K562 (cell line): Measurements from ENCODE around the gene MOXD1. TPM values are rescaled to one million over a fixed set of nuclear protein-coding genes. Genes with fewer than 3 reads are reported as not detected.

Experiments
- ATAC-seq: fragments of 200-7000 bp; cut with Tn5 transposase; 3 replicates; pipeline ENCODE4 v1.9.1; 2020; ENCODE audit warnings: moderate library complexity
- BruUV-seq: library from RNA; stranded (reverse); fragments of 400-500 nt; replicated peaks from 2 replicates; lab custom pipeline; 2021; lab: Mats Ljungman, UMichigan
- CTCF ChIA-PET: fragments of 300-600 bp; formaldehyde crosslinking; extraction: SDS; loops from one replicate; lab custom pipeline; 2021; ENCODE audit warnings: low intra/inter-chr PET ratio; lab: Yijun Ruan, JAX
- POLR2A ChIA-PET: fragments of 300-600, 350-650 bp; sonication (Branson Sonifier 250); formaldehyde crosslinking; extraction: SDS; loops from one replicate; lab custom pipeline; 2021; ENCODE audit warnings: antibody characterized with exemption, inconsistent platforms; lab: Yijun Ruan, JAX
- DNase-seq, 4 experiments: peaks; one replicate each; pipeline versions ENCODE4 v3.0.0 to v3.0.0-alpha.2; 2011 to 2018; ENCODE audit warnings: low spot score in 3 of 4, mixed read lengths in 3 of 4; ENCODE audit errors: extremely low read depth in 1 of 4
- FAIRE-seq: peaks from 2 replicates; lab custom pipeline; 2011; peaks lifted over from hg19 to GRCh38; lab: Jason Lieb, UNC
- H2AFZ ChIP-seq: 2 replicates; pipeline ENCODE4 v1.6.0; 2011; ENCODE audit warnings: low read depth, low read length, control low read depth, inconsistent platforms
- H3K27ac ChIP-seq: fragments of 200-600 bp; 3 replicates; pipeline ENCODE4 v1.8.0; 2011; ENCODE audit warnings: low read depth, mild to moderate bottlenecking, control low read depth, inconsistent platforms, low read length, moderate library complexity, mixed read lengths; ENCODE audit errors: extremely low read depth
- H3K27me3 ChIP-seq, 2 experiments: fragments of 300-600 bp in 1 of 2; 2 replicates in 1 of 2; 3 replicates in 1 of 2; pipeline versions ENCODE4 v1.6.0 to v1.8.0; 2011; ENCODE audit warnings: inconsistent platforms in 2 of 2, low read length in 2 of 2, mild to moderate bottlenecking in 1 of 2, mixed read lengths in 1 of 2, moderate library complexity in 1 of 2; ENCODE audit not compliant: control insufficient read depth in 2 of 2, insufficient read depth in 2 of 2
- H3K36me3 ChIP-seq: fragments of 300-600 bp; 3 replicates; pipeline ENCODE4 v1.8.0; 2011; ENCODE audit warnings: mild to moderate bottlenecking, low read length, inconsistent platforms; ENCODE audit not compliant: control insufficient read depth, insufficient read depth
- H3K4me1 ChIP-seq, 2 experiments: fragments of 200-600 bp in 1 of 2; replicated peaks in 1 of 2; 2 replicates in 1 of 2; 3 replicates in 1 of 2; pipeline versions ENCODE4 v1.5.1 to v1.8.0; 2011; ENCODE audit warnings: inconsistent platforms in 2 of 2, low read length in 2 of 2, mild to moderate bottlenecking in 1 of 2, mixed read lengths in 1 of 2, moderate library complexity in 1 of 2; ENCODE audit not compliant: control insufficient read depth in 2 of 2, insufficient read depth in 2 of 2
- H3K4me2 ChIP-seq: 2 replicates; pipeline ENCODE4 v1.6.1; 2011; ENCODE audit warnings: low read length, control low read depth, inconsistent platforms, mixed read lengths; ENCODE audit not compliant: insufficient read depth
- H3K4me3 ChIP-seq: fragments of 200-600 bp; sonication (generic), shearing (Covaris generic); 2 replicates; pipeline ENCODE4 v1.5.1; 2016; ENCODE audit warnings: control low read depth, inconsistent platforms
- H3K79me2 ChIP-seq: fragments of 200-600 bp; 3 replicates; pipeline ENCODE4 v1.8.0; 2011; ENCODE audit warnings: low read length, inconsistent platforms; ENCODE audit not compliant: control insufficient read depth, insufficient read depth
- H3K9ac ChIP-seq, 2 experiments: 2 replicates each; pipeline versions ENCODE4 v1.6.0 to v1.6.1; 2011; ENCODE audit warnings: low read depth in 2 of 2, low read length in 2 of 2, control low read depth in 1 of 2, inconsistent platforms in 1 of 2, mild to moderate bottlenecking in 1 of 2, mixed read lengths in 1 of 2; ENCODE audit not compliant: insufficient read depth in 1 of 2
- H3K9me1 ChIP-seq: one replicate; pipeline ENCODE4 v1.6.0; 2011; ENCODE audit warnings: inconsistent platforms, mild to moderate bottlenecking, low read length, moderate library complexity; ENCODE audit not compliant: control insufficient read depth, insufficient read depth
- H3K9me3 ChIP-seq: replicated peaks from 2 replicates; pipeline ENCODE4 v1.5.1; 2011; ENCODE audit warnings: low read depth, low read length, inconsistent platforms; ENCODE audit not compliant: control insufficient read depth, insufficient read depth
- H4K20me1 ChIP-seq: replicated peaks from 2 replicates; pipeline ENCODE4 v1.6.1; 2011; ENCODE audit warnings: low read length, inconsistent platforms, mixed read lengths; ENCODE audit not compliant: control insufficient read depth, insufficient read depth
- AFF1 ChIP-seq, 2 experiments: fragments of 450-650 bp; IDR thresholded peaks; 2 replicates each; pipeline ENCODE4 v1.6.1; 2018; ENCODE audit warnings: mild to moderate bottlenecking in 2 of 2, low read depth in 1 of 2; ENCODE audit not compliant: partially characterized antibody in 2 of 2
- ERF ChIP-seq: fragments of 450-650 bp; formaldehyde crosslinking; IDR thresholded peaks from 2 replicates; pipeline ENCODE4 v1.4.0; 2020; ENCODE audit warnings: mild to moderate bottlenecking, mixed read lengths
- IRF9 ChIP-seq: fragments of 450-650 bp; IDR thresholded peaks from 2 replicates; pipeline ENCODE4 v1.6.1; 2016; ENCODE audit warnings: missing biosample characterization, missing genetic modification characterization
- MBD2 ChIP-seq: sonication (generic); IDR thresholded peaks from 2 replicates; pipeline ENCODE4 v1.6.1; 2016; ENCODE audit warnings: low read depth, borderline replicate concordance
- OTX1 ChIP-seq: fragments of 450-650 bp; formaldehyde crosslinking; IDR thresholded peaks from 2 replicates; pipeline ENCODE4 v1.4.0; 2022; ENCODE audit warnings: mild to moderate bottlenecking
- SMARCA5 ChIP-seq: fragments of 450-650 bp; IDR thresholded peaks from 2 replicates; pipeline ENCODE4 v1.6.1; 2016
- SMARCE1 ChIP-seq: fragments of 450-650 bp; IDR thresholded peaks from 2 replicates; pipeline ENCODE4 v1.7.1; 2016; ENCODE audit warnings: mild to moderate bottlenecking
- ZNF140 ChIP-seq: fragments of 250-450 bp; sonication (Bioruptor Pico); IDR thresholded peaks from 2 replicates; pipeline ENCODE4 v1.8.0; 2021; ENCODE audit warnings: moderate library complexity, mild to moderate bottlenecking, inconsistent platforms
- ZNF197 ChIP-seq: fragments of 200-800 bp; sonication (Bioruptor generic); IDR thresholded peaks from 2 replicates; pipeline ENCODE4 v1.6.1; 2016; ENCODE audit warnings: low read depth, missing genetic modification characterization, missing compliant biosample characterization
- WGBS: fragments of 100-300 bp; shearing (Covaris generic); methylation state at CpG from one replicate; pipeline ENCODE4 v1.1.6; 2016; ENCODE audit warnings: low coverage, mixed read lengths; ENCODE audit not compliant: insufficient coverage; ENCODE audit errors: missing lambda C conversion rate; 5-methylcytosine and 5-hydroxymethylcytosine counted together
- in situ Hi-C: fragments of 300-500 bp; cut with MboI; formaldehyde crosslinking; loops from 4 replicates; pipeline ENCODE4 v1.15.0; 2018; ENCODE audit warnings: inconsistent platforms, mixed read lengths
- intact Hi-C: fragments of 100-400 bp; cut with micrococcal nuclease; formaldehyde crosslinking; loops from 2 replicates; pipeline ENCODE4 v1.14.2; 2022
- polyA plus RNA-seq, 8 experiments: library from polyadenylated mRNA; depleted of rRNA in 4 of 8; stranded (reverse) in 5 of 8; unstranded in 3 of 8; fragments of >200 nt; fragmentation: Nextera tagmentation in 2 of 8; fragmentation: Illumina TruSeq in 1 of 8; extraction: Ambion mirVana in 2 of 8; extraction: Trizol in 1 of 8; gene quantifications; 2 replicates each; pipeline versions ENCODE4 v1.2.1 to v1.2.3, GENCODE V29; 2011 to 2014; ENCODE audit warnings: inconsistent platforms in 1 of 8, missing spikeins in 1 of 8
- total RNA-seq, 7 experiments: library from RNA; depleted of rRNA in 6 of 7; stranded (reverse); fragments of >200 nt in 6 of 7; fragmentation: Illumina TruSeq in 2 of 7; extraction: Trizol in 2 of 7; gene quantifications; 2 replicates each; pipeline versions ENCODE4 v1.2.1 to v1.2.3, GENCODE V29; 2011 to 2021; ENCODE audit warnings: low replicate concordance in 1 of 7
- TF ChIP-seq, protein P1 (sequence below): fragments of 450-650 bp; formaldehyde crosslinking; IDR thresholded peaks from 2 replicates; pipeline ENCODE4 v1.4.0; 2020; ENCODE audit warnings: mild to moderate bottlenecking, mixed read lengths

MOXD1 gene
- total and polyA plus RNA-seq, 9 of the 15 experiments (the other 6 are each of a cell fraction or from before 2014, with no cell fraction given) = not detected

- no peak for TF ChIP-seq ERF
- no peak for TF ChIP-seq ZNF197 (CRISPR knock-in tag)
- no peak for TF ChIP-seq SMARCE1
Measured at GRCh38 chr6:132380358-132381029, 20.8 kb downstream of the MOXD1 start (continued).

- Histone ChIP-seq H3K27me3 (no peaks in the 10 kb centered on the region), H3K4me1 (no peaks in the 10 kb centered on the region), H3K27ac (no peak overlapping the region), H3K79me2 (no peaks in the 10 kb centered on the region), H4K20me1 (no peaks in the 10 kb centered on the region), H3K9ac (no peak overlapping the region), H3K4me3 (no peak overlapping the region), H3K9me1 (no peaks in the 10 kb centered on the region), H3K36me3 (no peaks in the 10 kb centered on the region), H3K4me2 (no peak overlapping the region), H2AFZ (no peak overlapping the region), H3K9me3 (no peaks in the 10 kb centered on the region)
- ChIA-PET CTCF (no interaction called here), POLR2A (no interaction called here)
- FAIRE-seq (no peak), ATAC-seq (no peak), DNase-seq (no peak)
- TF ChIP-seq OTX1 = no peak
- no peak for TF ChIP-seq ZNF140 (CRISPR knock-in tag)
- TF ChIP-seq AFF1 (IDR thresholded peaks at IDR 0.05; ENCODE audit: low read depth in 1 of 2, partially characterized antibody in 2 of 2) = no peak
- TF ChIP-seq, protein P1, sequence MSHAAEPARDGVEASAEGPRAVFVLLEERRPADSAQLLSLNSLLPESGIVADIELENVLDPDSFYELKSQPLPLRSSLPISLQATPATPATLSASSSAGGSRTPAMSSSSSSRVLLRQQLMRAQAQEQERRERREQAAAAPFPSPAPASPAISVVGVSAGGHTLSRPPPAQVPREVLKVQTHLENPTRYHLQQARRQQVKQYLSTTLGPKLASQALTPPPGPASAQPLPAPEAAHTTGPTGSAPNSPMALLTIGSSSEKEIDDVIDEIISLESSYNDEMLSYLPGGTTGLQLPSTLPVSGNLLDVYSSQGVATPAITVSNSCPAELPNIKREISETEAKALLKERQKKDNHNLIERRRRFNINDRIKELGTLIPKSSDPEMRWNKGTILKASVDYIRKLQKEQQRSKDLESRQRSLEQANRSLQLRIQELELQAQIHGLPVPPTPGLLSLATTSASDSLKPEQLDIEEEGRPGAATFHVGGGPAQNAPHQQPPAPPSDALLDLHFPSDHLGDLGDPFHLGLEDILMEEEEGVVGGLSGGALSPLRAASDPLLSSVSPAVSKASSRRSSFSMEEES (CRISPR knock-in tag) = no peak
- no peak for TF ChIP-seq IRF9 (tag)
- no peak for TF ChIP-seq SMARCA5
- TF ChIP-seq MBD2 = no peak
- BruUV-seq = no TSS peak
- 0% methylated on average over 4 of the region's 4 CpGs for WGBS
- in situ Hi-C loops = no loop called here
- intact Hi-C loops = no loop called here
Measured at GRCh38 chr6:132369526-132369925, 31.7 kb downstream of the MOXD1 start.
